ENCODE data around the gene RANGRF.

RANGRF gene

GRCh38 chr17:8312251-8312650, 23.8 kb downstream of the RANGRF start:
- no peak for TF ChIP-seq CTCF (IDR thresholded peaks at IDR 0.05)

- TF ChIP-seq CTCF (IDR thresholded peaks at IDR 0.05), result no peak
These were observed 24.5 kb downstream of the RANGRF start for GRCh38 chr17:8312726-8313600.

GRCh38 chr17:8314797-8315763, 26.6 kb downstream of the RANGRF start:
- TF ChIP-seq CTCF (IDR thresholded peaks at IDR 0.05), result no peak

- TF ChIP-seq CTCF (IDR thresholded peaks at IDR 0.05), result no peak
These were observed 27.3 kb downstream of the RANGRF start for GRCh38 chr17:8315764-8316217.

- no peak for TF ChIP-seq CTCF (IDR thresholded peaks at IDR 0.05)
These were observed 29.8 kb downstream of the RANGRF start for GRCh38 chr17:8318010-8318935.

GRCh38 chr17:8320262-8320661, 31.8 kb downstream of the RANGRF start:
- no peak for TF ChIP-seq CTCF (IDR thresholded peaks at IDR 0.05)

Data from LNCAP (cell line).